K562 (cell line): Measurements from ENCODE around the gene NMNAT1. TPM values are rescaled to one million over a fixed set of nuclear protein-coding genes. Genes with fewer than 3 reads are reported as not detected.

Experiments used
- polyA plus RNA-seq, 8 experiments: library from polyadenylated mRNA; depleted of rRNA in 4 of 8; stranded (reverse) in 5 of 8; unstranded in 3 of 8; fragments of >200 nt; fragmentation: Nextera tagmentation in 2 of 8; fragmentation: Illumina TruSeq in 1 of 8; extraction: Ambion mirVana in 2 of 8; extraction: Trizol in 1 of 8; gene quantifications; 2 replicates each; pipeline versions ENCODE4 v1.2.1 to v1.2.3, GENCODE V29; 2011 to 2014; ENCODE audit warnings: inconsistent platforms in 1 of 8, missing spikeins in 1 of 8
- total RNA-seq, 7 experiments: library from RNA; depleted of rRNA in 6 of 7; stranded (reverse); fragments of >200 nt in 6 of 7; fragmentation: Illumina TruSeq in 2 of 7; extraction: Trizol in 2 of 7; gene quantifications; 2 replicates each; pipeline versions ENCODE4 v1.2.1 to v1.2.3, GENCODE V29; 2011 to 2021; ENCODE audit warnings: low replicate concordance in 1 of 7
- TF ChIP-seq, protein P1 (sequence below): sonication (generic); formaldehyde crosslinking; IDR thresholded peaks from 2 replicates; pipeline ENCODE4 v1.8.0; 2023; ENCODE audit warnings: missing genetic modification reagents, mild to moderate bottlenecking, borderline replicate concordance

Gene NMNAT1
- total and polyA plus RNA-seq, 9 of the 15 experiments (the other 6 are each of a cell fraction or from before 2014, with no cell fraction given) = 5.1 to 14.6 (median 12.1) TPM

DNA sequence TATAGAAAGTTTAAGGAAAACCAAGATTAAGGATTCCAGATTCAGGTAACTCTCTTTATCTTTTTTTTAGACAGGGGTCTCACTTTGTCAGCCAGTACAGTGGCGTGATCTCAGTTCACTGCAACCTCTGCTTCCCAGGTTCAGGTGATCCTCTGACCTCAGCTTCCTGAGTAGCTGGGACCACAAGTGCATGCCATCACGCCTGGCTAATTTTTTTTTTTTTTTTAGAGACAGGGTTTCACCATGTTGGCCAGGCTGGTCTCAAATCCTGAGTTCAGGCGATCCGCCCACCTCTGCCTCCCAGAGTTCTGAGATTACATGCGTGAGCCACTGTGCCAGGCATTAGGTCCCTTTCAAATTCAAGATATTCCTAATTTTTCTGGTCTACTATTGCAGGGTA, 16.0 kb upstream of the NMNAT1 start (continued):
- TF ChIP-seq, protein P1, sequence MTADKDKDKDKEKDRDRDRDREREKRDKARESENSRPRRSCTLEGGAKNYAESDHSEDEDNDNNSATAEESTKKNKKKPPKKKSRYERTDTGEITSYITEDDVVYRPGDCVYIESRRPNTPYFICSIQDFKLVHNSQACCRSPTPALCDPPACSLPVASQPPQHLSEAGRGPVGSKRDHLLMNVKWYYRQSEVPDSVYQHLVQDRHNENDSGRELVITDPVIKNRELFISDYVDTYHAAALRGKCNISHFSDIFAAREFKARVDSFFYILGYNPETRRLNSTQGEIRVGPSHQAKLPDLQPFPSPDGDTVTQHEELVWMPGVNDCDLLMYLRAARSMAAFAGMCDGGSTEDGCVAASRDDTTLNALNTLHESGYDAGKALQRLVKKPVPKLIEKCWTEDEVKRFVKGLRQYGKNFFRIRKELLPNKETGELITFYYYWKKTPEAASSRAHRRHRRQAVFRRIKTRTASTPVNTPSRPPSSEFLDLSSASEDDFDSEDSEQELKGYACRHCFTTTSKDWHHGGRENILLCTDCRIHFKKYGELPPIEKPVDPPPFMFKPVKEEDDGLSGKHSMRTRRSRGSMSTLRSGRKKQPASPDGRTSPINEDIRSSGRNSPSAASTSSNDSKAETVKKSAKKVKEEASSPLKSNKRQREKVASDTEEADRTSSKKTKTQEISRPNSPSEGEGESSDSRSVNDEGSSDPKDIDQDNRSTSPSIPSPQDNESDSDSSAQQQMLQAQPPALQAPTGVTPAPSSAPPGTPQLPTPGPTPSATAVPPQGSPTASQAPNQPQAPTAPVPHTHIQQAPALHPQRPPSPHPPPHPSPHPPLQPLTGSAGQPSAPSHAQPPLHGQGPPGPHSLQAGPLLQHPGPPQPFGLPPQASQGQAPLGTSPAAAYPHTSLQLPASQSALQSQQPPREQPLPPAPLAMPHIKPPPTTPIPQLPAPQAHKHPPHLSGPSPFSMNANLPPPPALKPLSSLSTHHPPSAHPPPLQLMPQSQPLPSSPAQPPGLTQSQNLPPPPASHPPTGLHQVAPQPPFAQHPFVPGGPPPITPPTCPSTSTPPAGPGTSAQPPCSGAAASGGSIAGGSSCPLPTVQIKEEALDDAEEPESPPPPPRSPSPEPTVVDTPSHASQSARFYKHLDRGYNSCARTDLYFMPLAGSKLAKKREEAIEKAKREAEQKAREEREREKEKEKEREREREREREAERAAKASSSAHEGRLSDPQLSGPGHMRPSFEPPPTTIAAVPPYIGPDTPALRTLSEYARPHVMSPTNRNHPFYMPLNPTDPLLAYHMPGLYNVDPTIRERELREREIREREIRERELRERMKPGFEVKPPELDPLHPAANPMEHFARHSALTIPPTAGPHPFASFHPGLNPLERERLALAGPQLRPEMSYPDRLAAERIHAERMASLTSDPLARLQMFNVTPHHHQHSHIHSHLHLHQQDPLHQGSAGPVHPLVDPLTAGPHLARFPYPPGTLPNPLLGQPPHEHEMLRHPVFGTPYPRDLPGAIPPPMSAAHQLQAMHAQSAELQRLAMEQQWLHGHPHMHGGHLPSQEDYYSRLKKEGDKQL (CRISPR knock-in tag) = no peak
- TF ChIP-seq, all 486 proteins: peak for 0
